H1 (cell line): Measurements from ENCODE around the gene SLC51B. TPM values are rescaled to one million over a fixed set of nuclear protein-coding genes. Genes with fewer than 3 reads are reported as not detected.

Experiments
- ASH2L ChIP-seq: fragments of 200-600, 300-600 bp; sonication (generic); IDR thresholded peaks from one replicate; pipeline ENCODE4 v1.7.1; 2017; ENCODE audit warnings: low read length
- CHD1 ChIP-seq: IDR thresholded peaks from 2 replicates; pipeline ENCODE4 v1.6.1; 2012; ENCODE audit warnings: low read depth, low read length, improper control_type of control experiment
- CHD7 ChIP-seq: fragments of 300-600 bp; sonication (generic); IDR thresholded peaks from 2 replicates; pipeline ENCODE4 v1.7.1; 2012; ENCODE audit warnings: low read length, moderate library complexity, mild to moderate bottlenecking, inconsistent platforms; ENCODE audit not compliant: insufficient replicate concordance
- CTCF ChIP-seq, 3 experiments: IDR thresholded peaks; 1 replicate in 2 of 3; 2 replicates in 1 of 3; pipeline versions ENCODE4 v1.5.1 to v1.6.1; 2011; ENCODE audit warnings: low read length in 3 of 3, mild to moderate bottlenecking in 3 of 3, inconsistent platforms in 2 of 3, low read depth in 1 of 3, moderate library complexity in 1 of 3; ENCODE audit not compliant: insufficient read depth in 1 of 3; ENCODE audit errors: control extremely low read depth in 1 of 3
- FOSL1 ChIP-seq: IDR thresholded peaks from 2 replicates; pipeline ENCODE4 v1.6.1; 2011; ENCODE audit warnings: mild to moderate bottlenecking, low read depth, low read length, moderate library complexity; ENCODE audit not compliant: insufficient read depth
- JUN ChIP-seq: IDR thresholded peaks from 2 replicates; pipeline ENCODE4 v1.6.1; 2011; ENCODE audit warnings: low read depth, mild to moderate bottlenecking, improper control_type of control experiment, low read length
- TBP ChIP-seq: IDR thresholded peaks from 2 replicates; pipeline ENCODE4 v1.6.1; 2011; ENCODE audit warnings: low read depth, low read length, improper control_type of control experiment
- polyA plus RNA-seq, 7 experiments: library from polyadenylated mRNA; depleted of rRNA in 3 of 7; stranded (reverse) in 5 of 7; unstranded in 2 of 7; fragments of >200 nt in 5 of 7; fragments of 200-250 nt in 2 of 7; gene quantifications; 1 replicate in 5 of 7; 2 replicates in 1 of 7; 4 replicates in 1 of 7; pipeline versions ENCODE4 v1.2.1 to v1.2.3, GENCODE V29; 2011 to 2013; ENCODE audit warnings: missing spikeins in 2 of 7, mixed read lengths in 2 of 7
- total RNA-seq: library from RNA; stranded (reverse); fragmentation: NEBNext Ultra II Directional; extraction: Animal tissue kit (Norgen Biotek cat#: 25700); gene quantifications from 2 replicates; pipeline ENCODE4 v1.2.1, GENCODE V29; 2021

SLC51B gene
- total and polyA plus RNA-seq, 2 of the 8 experiments (the other 6 are each of a cell fraction or from before 2014, with no cell fraction given) = not detected

- TF ChIP-seq CTCF (IDR thresholded peaks at IDR 0.05; ENCODE audit: control extremely low read depth in 1 of 3, insufficient read depth in 1 of 3, low read depth in 1 of 3, low read length in 3 of 3) = no peak
- no peak for TF ChIP-seq CHD7
- no peak for TF ChIP-seq CHD1
- TF ChIP-seq FOSL1 = no peak
- no peak for TF ChIP-seq TBP
- no peak for TF ChIP-seq JUN
- TF ChIP-seq ASH2L = no peak
These were observed 48.0 kb downstream of the SLC51B start (continued) for GRCh38 chr15:65092911-65093792.
